ENCODE results near the gene DLGAP4. TPM values are rescaled to one million over a fixed set of nuclear protein-coding genes. Genes with fewer than 3 reads are reported as not detected.

Gene DLGAP4
- total RNA-seq, 2 donors from 2014 or later: 62.9 to 78.2 TPM

- H3K9ac ChIP-seq (ENCODE audit: extremely low read depth, low read length, poor library complexity, severe bottlenecking): no peak overlapping the region
- no peaks in the 10 kb centered on the region for H3K27me3 ChIP-seq (ENCODE audit: control insufficient read depth, insufficient read depth, low read length, poor library complexity, severe bottlenecking)
- no peaks in the 10 kb centered on the region for H3K36me3 ChIP-seq (ENCODE audit: control insufficient read depth, insufficient read depth, low read length)
- H3K4me3 ChIP-seq (ENCODE audit: low read length): no peak overlapping the region
- no peak for TF ChIP-seq CTCF (conservative IDR thresholded peaks at IDR 0.05)
- no peaks in the 10 kb centered on the region for H3K27me3 Mint-ChIP-seq (ENCODE audit: insufficient read depth)
- DNase-seq: no peak
- no peaks in the 10 kb centered on the region for H3K36me3 Mint-ChIP-seq (ENCODE audit: low read depth)
- H3K27ac ChIP-seq (ENCODE audit: low read depth, low read length): no peak overlapping the region
- H3K9me3 ChIP-seq (ENCODE audit: control insufficient read depth, low read length): no peaks in the 10 kb centered on the region
- H3K4me3 Mint-ChIP-seq: no peak overlapping the region
- no peaks in the 10 kb centered on the region for H3K4me1 ChIP-seq (ENCODE audit: control insufficient read depth, insufficient read depth, low read length)
- H3K4me1 Mint-ChIP-seq: no peaks in the 10 kb centered on the region
- H3K9me3 Mint-ChIP-seq: no peaks in the 10 kb centered on the region
- H3K27ac Mint-ChIP-seq: no peak overlapping the region
These were observed 143.5 kb downstream of the DLGAP4 start for GRCh38 chr20:36449663-36450062.

- no peak overlapping the region for H3K27ac ChIP-seq (ENCODE audit: low read depth, low read length)
- TF ChIP-seq CTCF (conservative IDR thresholded peaks at IDR 0.05): no peak
- no peaks in the 10 kb centered on the region for H3K4me1 ChIP-seq (ENCODE audit: control insufficient read depth, insufficient read depth, low read length)
- Mint-ChIP-seq H3K4me1 (no peaks in the 10 kb centered on the region), H3K27ac (no peak overlapping the region), H3K4me3 (no peak overlapping the region), H3K36me3 (ENCODE audit: low read depth) (no peaks in the 10 kb centered on the region), H3K27me3 (ENCODE audit: insufficient read depth) (peaks cover 2% of the 10 kb centered on the region), H3K9me3 (no peaks in the 10 kb centered on the region)
- no peaks in the 10 kb centered on the region for H3K9me3 ChIP-seq (ENCODE audit: control insufficient read depth, low read length)
- no peak overlapping the region for H3K9ac ChIP-seq (ENCODE audit: extremely low read depth, low read length, poor library complexity, severe bottlenecking)
- H3K36me3 ChIP-seq (ENCODE audit: control insufficient read depth, insufficient read depth, low read length): no peaks in the 10 kb centered on the region
- H3K27me3 ChIP-seq (ENCODE audit: control insufficient read depth, insufficient read depth, low read length, poor library complexity, severe bottlenecking): no peaks in the 10 kb centered on the region
- WGBS, 2 experiments (ENCODE audit: insufficient coverage in 1 of 2, insufficient read length in 1 of 2): 40 to 66% methylated on average over 1 to 4 of the region's 4 CpGs
- no peak for DNase-seq
- no peak overlapping the region for H3K4me3 ChIP-seq (ENCODE audit: low read length)
These were observed 148.2 kb downstream of the DLGAP4 start for GRCh38 chr20:36454332-36454697.

DNA sequence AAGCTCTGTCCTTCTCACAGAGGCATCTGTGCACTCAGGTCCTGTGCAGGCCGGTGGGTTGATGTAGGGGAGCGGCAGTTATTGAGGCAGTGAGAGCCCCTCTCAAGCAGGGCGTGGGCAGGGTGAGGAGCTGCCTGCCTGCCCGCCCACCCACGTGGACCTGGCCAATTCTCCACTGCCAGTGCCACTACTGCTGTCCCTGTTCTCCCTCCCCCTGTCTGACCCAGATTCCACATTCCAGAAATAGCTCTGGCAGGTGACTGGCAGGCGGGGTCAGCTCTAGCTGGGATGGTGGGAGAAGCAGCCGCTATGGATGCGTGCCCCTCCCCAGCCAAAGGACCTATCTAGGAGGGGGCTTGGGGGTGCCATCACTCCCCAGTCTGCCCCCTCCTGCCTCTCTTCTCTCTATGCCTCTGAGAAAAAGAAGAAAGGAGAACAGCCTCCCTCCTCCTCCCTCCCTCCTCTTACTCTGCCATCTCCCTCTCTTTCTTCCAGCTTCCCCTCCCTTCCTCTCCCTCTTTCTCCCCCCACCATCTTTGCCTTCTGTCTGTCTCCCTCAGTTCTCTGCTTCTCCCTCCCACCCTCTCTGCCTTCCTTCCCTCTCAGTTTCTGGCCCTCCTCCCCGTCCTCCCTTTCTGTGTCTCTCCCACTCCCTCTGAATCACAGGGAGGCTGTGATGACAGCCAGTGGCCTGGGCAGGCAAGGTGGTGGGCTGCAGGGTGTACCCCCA is 148.7 kb downstream of the DLGAP4 start:
- Histone ChIP-seq H3K9ac (ENCODE audit: extremely low read depth, low read length, poor library complexity, severe bottlenecking) (no peak overlapping the region), H3K27me3 (ENCODE audit: control insufficient read depth, insufficient read depth, low read length, poor library complexity, severe bottlenecking) (no peaks in the 10 kb centered on the region), H3K4me3 (ENCODE audit: low read length) (no peak overlapping the region), H3K36me3 (ENCODE audit: control insufficient read depth, insufficient read depth, low read length) (no peaks in the 10 kb centered on the region), H3K9me3 (ENCODE audit: control insufficient read depth, low read length) (no peaks in the 10 kb centered on the region), H3K27ac (ENCODE audit: low read depth, low read length) (peak overlapping the region; percentile 16), H3K4me1 (ENCODE audit: control insufficient read depth, insufficient read depth, low read length) (no peaks in the 10 kb centered on the region)
- TF ChIP-seq CTCF (conservative IDR thresholded peaks at IDR 0.05): no peak
- Mint-ChIP-seq H3K27ac (no peak overlapping the region), H3K4me1 (no peaks in the 10 kb centered on the region), H3K36me3 (ENCODE audit: low read depth) (no peaks in the 10 kb centered on the region), H3K4me3 (no peak overlapping the region), H3K9me3 (no peaks in the 10 kb centered on the region), H3K27me3 (ENCODE audit: insufficient read depth) (peaks cover 2% of the 10 kb centered on the region)
- 57% methylated on average over 9 of the region's 9 CpGs; no CpG with 5 or more reads in 1 of the 2 experiments for WGBS, 2 experiments (ENCODE audit: insufficient coverage in 1 of 2, insufficient read length in 1 of 2)
- DNase-seq: peak; percentile 75

All from endodermal cell (in vitro differentiated cells).